CD4-positive, CD25-positive, alpha-beta regulatory T cell (primary cell): ENCODE data around the gene FAM131B. TPM values are rescaled to one million over a fixed set of nuclear protein-coding genes. Genes with fewer than 3 reads are reported as not detected.

ENCODE experiments used
- ATAC-seq, 2 donors: fragments of 150-1000 bp; cut with Tn5 transposase; one replicate each; pipeline ENCODE4 v1.10.0; 2021; ENCODE audit warnings: low read depth in 2 of 2, moderate number of reproducible peaks in 2 of 2, moderate library complexity in 1 of 2
- DNase-seq, 3 donors: peaks; one replicate each; pipeline versions ENCODE4 v3.0.0 to v3.0.0-alpha.2; 2012 to 2022; ENCODE audit warnings: mixed read lengths in 1 of 3
- H3K27ac ChIP-seq: one replicate; pipeline ENCODE4 v1.7.0; 2013; ENCODE audit warnings: mild to moderate bottlenecking, low read length; ENCODE audit not compliant: insufficient read depth, poor library complexity, severe bottlenecking
- H3K27me3 ChIP-seq: one replicate; pipeline ENCODE4 v1.7.0; 2013; ENCODE audit warnings: low read length; ENCODE audit not compliant: control insufficient read depth, insufficient read depth
- H3K36me3 ChIP-seq: one replicate; pipeline ENCODE4 v1.7.0; 2013; ENCODE audit warnings: mild to moderate bottlenecking, low read length, moderate library complexity; ENCODE audit not compliant: control insufficient read depth, insufficient read depth
- H3K4me1 ChIP-seq: 2 replicates; pipeline ENCODE4 v1.7.0; 2013; ENCODE audit warnings: mild to moderate bottlenecking, low read length; ENCODE audit not compliant: insufficient read depth, control insufficient read depth, poor library complexity, severe bottlenecking
- H3K4me3 ChIP-seq: one replicate; pipeline ENCODE4 v1.7.0; 2013; ENCODE audit warnings: low read depth, mild to moderate bottlenecking, low read length, moderate library complexity
- H3K9me3 ChIP-seq, 2 experiments: 1 replicate in 1 of 2; 2 replicates in 1 of 2; pipeline ENCODE4 v1.7.0; 2013; ENCODE audit warnings: low read length in 2 of 2, mild to moderate bottlenecking in 1 of 2, moderate library complexity in 1 of 2; ENCODE audit not compliant: control insufficient read depth in 2 of 2
- H3K27ac Mint-ChIP-seq, 3 donors: one replicate each; pipeline ENCODE4 v1.8.0; 2020 to 2022; ENCODE audit warnings: mild to moderate bottlenecking in 3 of 3, mixed read lengths in 3 of 3, moderate library complexity in 2 of 3
- H3K27me3 Mint-ChIP-seq: one replicate; pipeline ENCODE4 v1.8.0; 2022; ENCODE audit warnings: mild to moderate bottlenecking, mixed read lengths
- H3K36me3 Mint-ChIP-seq: one replicate; pipeline ENCODE4 v1.8.0; 2020; ENCODE audit warnings: mixed read lengths
- H3K4me1 Mint-ChIP-seq, 4 donors: one replicate each; pipeline ENCODE4 v1.8.0; 2020 to 2022; ENCODE audit warnings: mixed read lengths in 4 of 4, mild to moderate bottlenecking in 1 of 4
- H3K4me3 Mint-ChIP-seq, 4 donors: one replicate each; pipeline ENCODE4 v1.8.0; 2020 to 2022; ENCODE audit warnings: mild to moderate bottlenecking in 4 of 4, mixed read lengths in 4 of 4, moderate library complexity in 3 of 4
- H3K9me3 Mint-ChIP-seq, 7 donors: one replicate each; pipeline ENCODE4 v1.8.0; 2020 to 2022; ENCODE audit warnings: mixed read lengths in 7 of 7, mild to moderate bottlenecking in 3 of 7, moderate library complexity in 2 of 7
- polyA plus RNA-seq, 4 donors: library from polyadenylated mRNA; unstranded; fragments of 300-500 nt; fragmentation: Illumina TruSeq; gene quantifications; one replicate each; pipeline ENCODE4 v1.2.3, GENCODE V29; 2021
- total RNA-seq: library from RNA; stranded (reverse); gene quantifications from one replicate; pipeline ENCODE4 v1.2.3, GENCODE V29; 2022

Gene FAM131B
- total and polyA plus RNA-seq, 5 donors from 2014 or later, result 0.14 to 0.36 (median 0.31) TPM; not detected in 1

GRCh38 chr7:143380260-143380645, 17.7 kb upstream of the FAM131B start:
- DNase-seq, result peak; percentile 72 to 92 (median 85)
- Mint-ChIP-seq H3K27ac (peak overlapping the region; percentile 91 to 98 (median 95)), H3K4me1 (peaks cover 33 to 46% (median 40%) of the 10 kb centered on the region in 4 donors), H3K27me3 (no peaks in the 10 kb centered on the region), H3K4me3 (peak overlapping the region; percentile 91 to 99 (median 94)), H3K36me3 (peaks cover 4% of the 10 kb centered on the region), H3K9me3 (peaks cover 0 to 1% (median 0%) of the 10 kb centered on the region in 7 donors)
- Histone ChIP-seq H3K9me3 (no peaks in the 10 kb centered on the region), H3K27me3 (no peaks in the 10 kb centered on the region), H3K36me3 (no peaks in the 10 kb centered on the region), H3K27ac (peak overlapping the region; percentile 96), H3K4me3 (peak overlapping the region; percentile 91), H3K4me1 (peaks cover 69% of the 10 kb centered on the region)
- ATAC-seq, result peak; percentile 51 to 52

GRCh38 chr7:143379611-143380259, 17.2 kb upstream of the FAM131B start:
- H3K4me1 ChIP-seq, result peaks cover 69% of the 10 kb centered on the region
- H3K27ac ChIP-seq, result peak overlapping the region; percentile 96
- DNase-seq, result peak in 1 of 3 donors; percentile 42
- Mint-ChIP-seq H3K9me3 (peaks cover 0 to 1% (median 0%) of the 10 kb centered on the region in 7 donors), H3K36me3 (peaks cover 4% of the 10 kb centered on the region), H3K27ac (peak overlapping the region; percentile 91 to 98 (median 95)), H3K4me1 (peaks cover 37 to 51% (median 45%) of the 10 kb centered on the region in 4 donors), H3K4me3 (peak overlapping the region; percentile 91 to 99 (median 94)), H3K27me3 (no peaks in the 10 kb centered on the region)
- no peaks in the 10 kb centered on the region for H3K27me3 ChIP-seq
- no peak for ATAC-seq
- H3K4me3 ChIP-seq, result peak overlapping the region; percentile 91
- H3K36me3 ChIP-seq, result no peaks in the 10 kb centered on the region
- no peaks in the 10 kb centered on the region for H3K9me3 ChIP-seq

- Mint-ChIP-seq H3K4me3 (peak overlapping the region in 2 of 4 donors; percentile 71 to 84), H3K4me1 (peaks cover 51 to 78% (median 61%) of the 10 kb centered on the region in 4 donors), H3K27me3 (no peaks in the 10 kb centered on the region), H3K27ac (peak overlapping the region; percentile 94 to 99 (median 95)), H3K9me3 (peaks cover 0 to 1% (median 0%) of the 10 kb centered on the region in 7 donors), H3K36me3 (peaks cover 4% of the 10 kb centered on the region)
- no peaks in the 10 kb centered on the region for H3K9me3 ChIP-seq
- no peaks in the 10 kb centered on the region for H3K36me3 ChIP-seq
- peak overlapping the region; percentile 83 for H3K27ac ChIP-seq
- ATAC-seq (no peak), DNase-seq (no peak)
- no peaks in the 10 kb centered on the region for H3K27me3 ChIP-seq
- peak overlapping the region; percentile 56 for H3K4me3 ChIP-seq
- peaks cover 52% of the 10 kb centered on the region for H3K4me1 ChIP-seq
Measured at GRCh38 chr7:143376396-143376795, 13.9 kb upstream of the FAM131B start.

- H3K27ac ChIP-seq, result peak overlapping the region; percentile 83
- no peaks in the 10 kb centered on the region for H3K27me3 ChIP-seq
- peak overlapping the region; percentile 94 to 99 (median 95) for H3K27ac Mint-ChIP-seq
- H3K4me3 ChIP-seq, result peak overlapping the region; percentile 56
- H3K9me3 ChIP-seq, result no peaks in the 10 kb centered on the region
- H3K4me3 Mint-ChIP-seq, result peak overlapping the region; percentile 59 to 84 (median 63)
- H3K36me3 ChIP-seq, result no peaks in the 10 kb centered on the region
- peak; percentile 34 to 87 (median 55) for DNase-seq
- peaks cover 4% of the 10 kb centered on the region for H3K36me3 Mint-ChIP-seq
- peaks cover 0 to 1% (median 0%) of the 10 kb centered on the region in 7 donors for H3K9me3 Mint-ChIP-seq
- H3K4me1 ChIP-seq, result peaks cover 52% of the 10 kb centered on the region
- peak; percentile 76 to 80 for ATAC-seq
- no peaks in the 10 kb centered on the region for H3K27me3 Mint-ChIP-seq
- H3K4me1 Mint-ChIP-seq, result peaks cover 51 to 80% (median 61%) of the 10 kb centered on the region in 4 donors
Measured at GRCh38 chr7:143375298-143376034, 13.0 kb upstream of the FAM131B start.

DNA sequence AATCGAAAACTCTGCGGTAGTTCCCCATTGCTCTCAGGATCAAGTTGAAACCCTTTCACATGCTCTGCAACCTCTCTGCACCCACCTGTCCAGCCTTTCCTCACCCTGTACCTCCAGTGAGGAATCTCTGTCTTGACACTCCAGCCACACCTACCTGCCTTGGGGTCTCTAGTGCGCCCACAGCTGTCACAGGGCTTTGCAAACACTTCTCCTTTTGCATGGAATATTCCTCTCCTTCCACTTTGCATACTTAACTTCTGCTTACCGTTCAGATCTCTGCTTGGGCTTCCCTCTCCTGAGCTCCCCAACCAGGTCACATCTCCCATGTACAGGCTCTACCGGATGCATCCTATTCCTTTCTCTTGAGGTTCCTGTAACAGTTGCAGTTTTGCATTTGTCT, 12.0 kb upstream of the FAM131B start:
- DNase-seq, result no peak
- Mint-ChIP-seq H3K27ac (peak overlapping the region; percentile 94 to 99 (median 95)), H3K36me3 (peaks cover 4% of the 10 kb centered on the region), H3K9me3 (no peaks in the 10 kb centered on the region), H3K27me3 (no peaks in the 10 kb centered on the region), H3K4me3 (peak overlapping the region in 1 of 4 donors; percentile 84), H3K4me1 (peaks cover 49 to 74% (median 56%) of the 10 kb centered on the region in 4 donors)
- Histone ChIP-seq H3K36me3 (no peaks in the 10 kb centered on the region), H3K27me3 (no peaks in the 10 kb centered on the region), H3K4me3 (no peak overlapping the region), H3K9me3 (no peaks in the 10 kb centered on the region), H3K4me1 (peaks cover 47% of the 10 kb centered on the region), H3K27ac (peak overlapping the region; percentile 83)
- no peak for ATAC-seq

- H3K36me3 ChIP-seq, result no peaks in the 10 kb centered on the region
- no peaks in the 10 kb centered on the region for H3K9me3 ChIP-seq
- Mint-ChIP-seq H3K27ac (peak overlapping the region in 2 of 3 donors; percentile 73 to 84), H3K9me3 (no peaks in the 10 kb centered on the region), H3K36me3 (peaks cover 4% of the 10 kb centered on the region), H3K27me3 (peaks cover 5% of the 10 kb centered on the region), H3K4me1 (peaks cover 40 to 62% (median 45%) of the 10 kb centered on the region in 4 donors), H3K4me3 (no peak overlapping the region)
- no peak overlapping the region for H3K27ac ChIP-seq
- H3K27me3 ChIP-seq, result no peaks in the 10 kb centered on the region
- ATAC-seq (no peak), DNase-seq (no peak)
- peaks cover 34% of the 10 kb centered on the region for H3K4me1 ChIP-seq
- H3K4me3 ChIP-seq, result no peak overlapping the region
Measured at GRCh38 chr7:143373255-143373794, 10.8 kb upstream of the FAM131B start.

- peaks cover 10% of the 10 kb centered on the region for H3K27me3 Mint-ChIP-seq
- Histone ChIP-seq H3K27me3 (peaks cover 1% of the 10 kb centered on the region), H3K4me3 (no peak overlapping the region), H3K4me1 (peaks cover 34% of the 10 kb centered on the region), H3K27ac (peak overlapping the region; percentile 15), H3K36me3 (no peaks in the 10 kb centered on the region), H3K9me3 (no peaks in the 10 kb centered on the region)
- ATAC-seq, result peak; percentile 38 to 54
- peak in 2 of 3 donors; percentile 33 to 64 for DNase-seq
- H3K4me1 Mint-ChIP-seq, result peaks cover 33 to 54% (median 38%) of the 10 kb centered on the region in 4 donors
- peak overlapping the region; percentile 70 to 86 (median 78) for H3K27ac Mint-ChIP-seq
- H3K4me3 Mint-ChIP-seq, result peak overlapping the region in 3 of 4 donors; percentile 12 to 91 (median 26)
- no peaks in the 10 kb centered on the region for H3K9me3 Mint-ChIP-seq
- H3K36me3 Mint-ChIP-seq, result peaks cover under 1% of the 10 kb centered on the region
Measured at GRCh38 chr7:143372070-143372469, 9.6 kb upstream of the FAM131B start.
